Activated naive CD8-positive, alpha-beta T cell treated with anti-CD3 and anti-CD28 coated beads, Interleukin-2, amount 10 ng/mL, durations not matched to agents 7 days and 5 days (primary cell): ENCODE data around the gene ART1. TPM values are rescaled to one million over a fixed set of nuclear protein-coding genes. Genes with fewer than 3 reads are reported as not detected.

Source experiments
- ATAC-seq: fragments of 150-1000 bp; cut with Tn5 transposase; one replicate; pipeline ENCODE4 v1.10.0; 2021; ENCODE audit warnings: low read depth, moderate library complexity
- POLR2A ChIA-PET: fragments of 350-600 bp; sonication (Branson Sonifier 250); formaldehyde crosslinking; loops from one replicate; lab custom pipeline; 2021; ENCODE audit warnings: antibody characterized with exemption; lab: Charles Lee
- DNase-seq: peaks from one replicate; pipeline ENCODE4 v3.0.0; 2021
- H3K27ac Mint-ChIP-seq: one replicate; pipeline ENCODE4 v1.8.0; 2022; ENCODE audit warnings: mild to moderate bottlenecking, mixed read lengths
- H3K27me3 Mint-ChIP-seq: one replicate; pipeline ENCODE4 v1.8.0; 2022; ENCODE audit warnings: mild to moderate bottlenecking, moderate library complexity, mixed read lengths
- H3K36me3 Mint-ChIP-seq: one replicate; pipeline ENCODE4 v1.8.0; 2021; ENCODE audit warnings: mild to moderate bottlenecking, mixed read lengths
- H3K4me1 Mint-ChIP-seq: one replicate; pipeline ENCODE4 v1.8.0; 2021; ENCODE audit warnings: mixed read lengths
- H3K4me3 Mint-ChIP-seq: one replicate; pipeline ENCODE4 v1.8.0; 2022; ENCODE audit warnings: mild to moderate bottlenecking, moderate library complexity, mixed read lengths
- H3K9me3 Mint-ChIP-seq: one replicate; pipeline ENCODE4 v1.8.0; 2021; ENCODE audit warnings: mixed read lengths
- total RNA-seq, 2 experiments: library from RNA; stranded (reverse); gene quantifications; one replicate each; pipeline ENCODE4 v1.2.3, GENCODE V29; 2021

Gene ART1
- total RNA-seq, 2 experiments from 2014 or later = not detected

GRCh38 chr11:3616721-3617460 is 28.0 kb upstream of the ART1 start:
- H3K27me3 Mint-ChIP-seq = peaks cover 2% of the 10 kb centered on the region
- H3K27ac Mint-ChIP-seq = no peak overlapping the region
- no peaks in the 10 kb centered on the region for H3K9me3 Mint-ChIP-seq
- no peaks in the 10 kb centered on the region for H3K36me3 Mint-ChIP-seq
- ATAC-seq = no peak
- H3K4me1 Mint-ChIP-seq = peaks cover 8% of the 10 kb centered on the region
- POLR2A ChIA-PET = no interaction called here
- no peak overlapping the region for H3K4me3 Mint-ChIP-seq
- no peak for DNase-seq

GRCh38 chr11:3617990-3618389 is 26.9 kb upstream of the ART1 start:
- no peak overlapping the region for H3K27ac Mint-ChIP-seq
- POLR2A ChIA-PET = no interaction called here
- peaks cover 8% of the 10 kb centered on the region for H3K4me1 Mint-ChIP-seq
- no peaks in the 10 kb centered on the region for H3K9me3 Mint-ChIP-seq
- peaks cover 2% of the 10 kb centered on the region for H3K27me3 Mint-ChIP-seq
- ATAC-seq = no peak
- no peak for DNase-seq
- no peaks in the 10 kb centered on the region for H3K36me3 Mint-ChIP-seq
- H3K4me3 Mint-ChIP-seq = no peak overlapping the region

GRCh38 chr11:3622521-3622920 is 22.4 kb upstream of the ART1 start:
- no peak overlapping the region for H3K4me3 Mint-ChIP-seq
- H3K4me1 Mint-ChIP-seq = peaks cover 3% of the 10 kb centered on the region
- ATAC-seq (no peak), DNase-seq (no peak)
- H3K27ac Mint-ChIP-seq = no peak overlapping the region
- H3K9me3 Mint-ChIP-seq = no peaks in the 10 kb centered on the region
- POLR2A ChIA-PET = no interaction called here
- H3K27me3 Mint-ChIP-seq = peaks cover 2% of the 10 kb centered on the region
- no peaks in the 10 kb centered on the region for H3K36me3 Mint-ChIP-seq

- ATAC-seq = no peak
- Mint-ChIP-seq H3K27me3 (peaks cover 2% of the 10 kb centered on the region), H3K27ac (no peak overlapping the region), H3K36me3 (no peaks in the 10 kb centered on the region), H3K4me3 (no peak overlapping the region), H3K4me1 (peaks cover 3% of the 10 kb centered on the region), H3K9me3 (no peaks in the 10 kb centered on the region)
- POLR2A ChIA-PET = no interaction called here
- DNase-seq = no peak
These were observed 21.8 kb upstream of the ART1 start for GRCh38 chr11:3623121-3623520.

- no peaks in the 10 kb centered on the region for H3K36me3 Mint-ChIP-seq
- peaks cover 3% of the 10 kb centered on the region for H3K4me1 Mint-ChIP-seq
- H3K9me3 Mint-ChIP-seq = no peaks in the 10 kb centered on the region
- POLR2A ChIA-PET = no interaction called here
- H3K4me3 Mint-ChIP-seq = no peak overlapping the region
- no peak overlapping the region for H3K27ac Mint-ChIP-seq
- peaks cover 2% of the 10 kb centered on the region for H3K27me3 Mint-ChIP-seq
- DNase-seq = no peak
- no peak for ATAC-seq
These were observed 21.0 kb upstream of the ART1 start for GRCh38 chr11:3623767-3624458.

GRCh38 chr11:3626250-3626960 is 18.5 kb upstream of the ART1 start:
- H3K9me3 Mint-ChIP-seq = no peaks in the 10 kb centered on the region
- no peaks in the 10 kb centered on the region for H3K36me3 Mint-ChIP-seq
- DNase-seq = no peak
- no peak overlapping the region for H3K4me3 Mint-ChIP-seq
- H3K27ac Mint-ChIP-seq = no peak overlapping the region
- H3K4me1 Mint-ChIP-seq = peaks cover 3% of the 10 kb centered on the region
- no peak for ATAC-seq
- no peaks in the 10 kb centered on the region for H3K27me3 Mint-ChIP-seq
- POLR2A ChIA-PET = no interaction called here

- H3K27me3 Mint-ChIP-seq = no peaks in the 10 kb centered on the region
- no peak for ATAC-seq
These were observed 17.6 kb upstream of the ART1 start for GRCh38 chr11:3627291-3627690.

GRCh38 chr11:3631331-3631730 is 13.6 kb upstream of the ART1 start:
- Mint-ChIP-seq H3K4me3 (no peak overlapping the region), H3K4me1 (peaks cover 3% of the 10 kb centered on the region), H3K27ac (no peak overlapping the region), H3K36me3 (no peaks in the 10 kb centered on the region), H3K9me3 (no peaks in the 10 kb centered on the region), H3K27me3 (peaks cover 4% of the 10 kb centered on the region)
- no peak for ATAC-seq
- POLR2A ChIA-PET = no interaction called here
- DNase-seq = no peak

More at GRCh38 chr11:3627291-3627690, 17.6 kb upstream of the ART1 start:
- DNase-seq = no peak
- Mint-ChIP-seq H3K9me3 (no peaks in the 10 kb centered on the region), H3K36me3 (no peaks in the 10 kb centered on the region), H3K4me1 (peaks cover 3% of the 10 kb centered on the region), H3K4me3 (no peak overlapping the region), H3K27ac (no peak overlapping the region)
- POLR2A ChIA-PET = no interaction called here

GRCh38 chr11:3632070-3632660 is 12.8 kb upstream of the ART1 start:
- no peaks in the 10 kb centered on the region for H3K9me3 Mint-ChIP-seq
- no peak overlapping the region for H3K4me3 Mint-ChIP-seq
- no peaks in the 10 kb centered on the region for H3K4me1 Mint-ChIP-seq
- POLR2A ChIA-PET = no interaction called here
- ATAC-seq (no peak), DNase-seq (no peak)
- no peak overlapping the region for H3K27ac Mint-ChIP-seq
- H3K36me3 Mint-ChIP-seq = no peaks in the 10 kb centered on the region
- peaks cover 4% of the 10 kb centered on the region for H3K27me3 Mint-ChIP-seq

GRCh38 chr11:3635641-3636375 is 9.1 kb upstream of the ART1 start:
- POLR2A ChIA-PET = no interaction called here
- H3K4me1 Mint-ChIP-seq = no peaks in the 10 kb centered on the region
- H3K27ac Mint-ChIP-seq = no peak overlapping the region
- DNase-seq = no peak
- H3K4me3 Mint-ChIP-seq = no peak overlapping the region
- H3K36me3 Mint-ChIP-seq = no peaks in the 10 kb centered on the region
- ATAC-seq = no peak
- H3K9me3 Mint-ChIP-seq = no peaks in the 10 kb centered on the region
- H3K27me3 Mint-ChIP-seq = peaks cover 4% of the 10 kb centered on the region

- Mint-ChIP-seq H3K27me3 (peaks cover 9% of the 10 kb centered on the region), H3K4me1 (peaks cover 2% of the 10 kb centered on the region), H3K27ac (no peak overlapping the region), H3K9me3 (no peaks in the 10 kb centered on the region), H3K4me3 (no peak overlapping the region), H3K36me3 (no peaks in the 10 kb centered on the region)
- ATAC-seq (no peak), DNase-seq (no peak)
- POLR2A ChIA-PET = no interaction called here
These were observed 7.7 kb upstream of the ART1 start for GRCh38 chr11:3637201-3637600.

GRCh38 chr11:3638513-3638912 is 6.4 kb upstream of the ART1 start:
- Mint-ChIP-seq H3K4me1 (peaks cover 4% of the 10 kb centered on the region), H3K9me3 (no peaks in the 10 kb centered on the region), H3K27me3 (peaks cover 16% of the 10 kb centered on the region), H3K4me3 (no peak overlapping the region), H3K36me3 (no peaks in the 10 kb centered on the region), H3K27ac (no peak overlapping the region)
- ATAC-seq (no peak), DNase-seq (no peak)
- POLR2A ChIA-PET = no interaction called here

GRCh38 chr11:3639841-3640240 is 5.1 kb upstream of the ART1 start:
- Mint-ChIP-seq H3K4me3 (no peak overlapping the region), H3K9me3 (no peaks in the 10 kb centered on the region), H3K27me3 (peaks cover 26% of the 10 kb centered on the region), H3K4me1 (peaks cover 4% of the 10 kb centered on the region), H3K27ac (no peak overlapping the region), H3K36me3 (no peaks in the 10 kb centered on the region)
- POLR2A ChIA-PET = no interaction called here
- DNase-seq = no peak
- no peak for ATAC-seq
